Measurements from ENCODE around the gene DENND10.

DNA sequence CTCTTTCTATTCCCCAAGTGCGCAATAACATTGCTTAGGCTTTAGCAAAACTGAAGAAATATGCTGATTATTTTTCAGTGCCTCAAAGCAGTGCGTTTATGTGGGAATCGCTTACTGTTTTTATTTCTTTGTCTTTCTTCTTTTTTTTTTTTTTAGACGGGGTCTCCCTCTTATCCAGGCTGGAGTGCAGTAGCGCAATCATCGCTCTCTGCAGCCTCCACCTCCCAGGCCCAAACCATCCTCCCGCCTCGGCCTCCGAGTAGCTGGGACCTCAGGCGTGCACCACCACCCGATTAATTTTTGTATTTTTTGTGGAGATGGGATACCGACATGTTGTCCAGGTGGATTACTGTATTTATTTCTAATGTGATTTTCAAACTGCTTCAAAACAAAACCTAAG lies 1.2 kb downstream of the DENND10 start:
- TF ChIP-seq, protein P1, sequence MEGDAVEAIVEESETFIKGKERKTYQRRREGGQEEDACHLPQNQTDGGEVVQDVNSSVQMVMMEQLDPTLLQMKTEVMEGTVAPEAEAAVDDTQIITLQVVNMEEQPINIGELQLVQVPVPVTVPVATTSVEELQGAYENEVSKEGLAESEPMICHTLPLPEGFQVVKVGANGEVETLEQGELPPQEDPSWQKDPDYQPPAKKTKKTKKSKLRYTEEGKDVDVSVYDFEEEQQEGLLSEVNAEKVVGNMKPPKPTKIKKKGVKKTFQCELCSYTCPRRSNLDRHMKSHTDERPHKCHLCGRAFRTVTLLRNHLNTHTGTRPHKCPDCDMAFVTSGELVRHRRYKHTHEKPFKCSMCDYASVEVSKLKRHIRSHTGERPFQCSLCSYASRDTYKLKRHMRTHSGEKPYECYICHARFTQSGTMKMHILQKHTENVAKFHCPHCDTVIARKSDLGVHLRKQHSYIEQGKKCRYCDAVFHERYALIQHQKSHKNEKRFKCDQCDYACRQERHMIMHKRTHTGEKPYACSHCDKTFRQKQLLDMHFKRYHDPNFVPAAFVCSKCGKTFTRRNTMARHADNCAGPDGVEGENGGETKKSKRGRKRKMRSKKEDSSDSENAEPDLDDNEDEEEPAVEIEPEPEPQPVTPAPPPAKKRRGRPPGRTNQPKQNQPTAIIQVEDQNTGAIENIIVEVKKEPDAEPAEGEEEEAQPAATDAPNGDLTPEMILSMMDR (IDR thresholded peaks at IDR 0.05): no peak
- TF ChIP-seq POLR2A (IDR thresholded peaks at IDR 0.05): no peak
